HG03039 (cell line): Measurements from ENCODE around the gene AK2.
"Not testable (repeated sequence)": the region's sequence is repeated elsewhere in the genome, so short reads cannot be mapped to it uniquely, and the experiment has no call there.

Experiments
- ATAC-seq: cut with Tn5 transposase; IDR thresholded peaks from one replicate; pipeline ENCODE4 v1.9.1; 2021; ENCODE audit warnings: mild to moderate bottlenecking, moderate library complexity; ENCODE audit not compliant: unreplicated experiment

Gene AK2

DNA sequence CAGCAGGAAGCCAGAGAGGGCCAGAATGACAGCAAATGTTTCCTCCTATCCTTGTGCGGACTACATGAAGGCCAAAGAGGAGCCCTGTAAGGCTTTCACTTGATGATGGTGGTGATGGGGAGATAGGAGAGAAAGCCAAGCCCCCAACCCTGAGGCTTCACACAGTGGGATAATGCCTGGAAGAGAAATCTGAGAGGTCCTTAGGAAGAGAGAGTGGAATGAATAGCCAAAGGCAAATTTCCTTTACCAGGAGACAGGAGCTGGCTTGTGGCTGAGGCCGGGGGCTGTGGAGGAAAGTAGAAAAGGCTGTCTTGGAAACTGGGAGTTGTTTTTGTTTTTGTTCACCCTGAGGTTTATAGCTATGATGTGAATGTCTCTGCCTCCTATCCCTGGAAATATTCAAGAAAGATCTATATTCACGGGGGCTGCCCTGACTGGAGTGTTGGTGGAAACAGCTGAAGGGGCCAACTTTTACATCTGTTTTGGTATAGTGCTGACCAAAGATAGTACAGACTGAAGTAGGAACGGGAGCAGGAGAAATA, 59.1 kb downstream of the AK2 start:
- ATAC-seq = no peak

DNA sequence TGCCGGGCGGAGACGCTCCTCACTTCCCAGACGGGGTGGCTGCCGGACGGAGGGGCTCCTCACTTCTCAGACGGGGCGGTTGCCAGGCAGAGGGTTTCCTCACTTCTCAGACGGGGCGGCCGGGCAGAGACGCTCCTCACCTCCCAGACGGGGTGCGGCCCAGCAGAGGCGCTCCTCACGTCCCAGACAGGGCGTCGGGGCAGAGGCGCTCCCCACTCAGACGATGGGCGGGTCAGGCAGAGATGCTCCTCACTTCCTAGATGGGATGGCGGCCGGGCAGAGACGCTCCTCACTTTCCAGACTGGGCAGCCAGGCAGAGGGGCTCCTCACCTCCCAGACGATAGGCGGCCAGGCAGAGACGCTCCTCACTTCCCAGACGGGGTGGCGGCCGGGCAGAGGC, 61.6 kb downstream of the AK2 start:
- not testable (repeated sequence) for ATAC-seq

DNA sequence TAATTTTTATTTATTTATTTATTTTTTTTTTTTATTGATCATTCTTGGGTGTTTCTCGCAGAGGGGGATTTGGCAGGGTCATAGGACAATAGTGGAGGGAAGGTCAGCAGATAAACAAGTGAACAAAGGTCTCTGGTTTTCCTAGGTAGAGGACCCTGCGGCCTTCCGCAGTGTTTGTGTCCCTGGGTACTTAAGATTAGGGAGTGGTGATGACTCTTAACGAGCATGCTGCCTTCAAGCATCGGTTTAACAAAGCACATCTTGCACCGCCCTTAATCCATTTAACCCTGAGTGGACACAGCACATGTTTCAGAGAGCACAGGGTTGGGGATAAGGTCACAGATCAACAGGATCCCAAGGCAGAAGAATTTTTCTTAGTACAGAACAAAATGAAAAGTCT, 63.2 kb downstream of the AK2 start:
- not testable (repeated sequence) for ATAC-seq

DNA sequence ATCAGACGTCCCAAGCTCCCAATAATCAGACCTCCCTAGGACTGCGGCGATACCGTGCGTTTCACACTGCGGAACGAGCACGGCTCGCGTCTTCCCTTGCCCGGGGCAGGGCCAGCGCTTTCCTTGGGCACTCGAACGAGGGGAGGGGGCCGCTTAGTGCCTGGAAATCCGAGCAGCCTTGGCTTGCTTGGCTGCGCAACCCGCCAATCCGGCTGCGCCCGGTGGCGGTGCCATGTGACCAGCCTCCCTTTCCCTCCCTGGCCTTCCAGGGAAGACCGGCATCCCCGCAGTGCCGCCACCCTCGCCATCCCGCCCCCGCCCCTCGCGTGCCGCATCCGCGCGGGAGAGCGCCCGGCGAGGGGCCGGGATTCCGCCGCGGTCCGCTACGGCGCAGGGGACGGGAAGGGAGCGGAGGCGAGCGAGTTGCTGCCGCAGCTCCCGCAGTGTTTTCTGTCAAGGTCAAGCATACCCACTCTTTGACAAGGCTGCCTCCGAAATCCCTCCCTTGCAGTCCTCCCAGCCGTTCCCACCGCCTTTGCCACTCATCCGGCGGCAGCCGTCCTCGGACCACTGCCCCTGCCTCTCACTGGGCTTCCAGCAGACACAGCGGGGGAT, 63.8 kb downstream of the AK2 start:
- ATAC-seq = no peak

DNA sequence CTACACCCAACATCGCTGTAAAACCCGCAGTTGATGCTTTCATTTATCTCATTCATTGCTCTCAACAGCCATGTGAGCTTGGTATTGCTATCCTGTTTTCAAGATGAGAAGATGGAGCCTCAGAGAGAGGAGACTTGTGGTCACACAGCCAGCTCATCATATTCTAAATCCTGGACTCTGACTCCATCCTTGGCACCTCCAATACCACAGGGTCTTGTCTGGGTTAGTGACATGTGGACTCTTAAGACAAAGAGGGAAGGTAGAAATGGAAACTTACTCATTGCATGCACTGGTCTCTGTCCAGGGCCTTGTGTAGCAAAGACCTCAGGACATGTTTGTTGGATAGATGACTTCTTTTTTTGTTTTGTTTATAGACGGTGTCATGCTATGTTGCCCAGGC, 65.1 kb downstream of the AK2 start:
- no peak for ATAC-seq

DNA sequence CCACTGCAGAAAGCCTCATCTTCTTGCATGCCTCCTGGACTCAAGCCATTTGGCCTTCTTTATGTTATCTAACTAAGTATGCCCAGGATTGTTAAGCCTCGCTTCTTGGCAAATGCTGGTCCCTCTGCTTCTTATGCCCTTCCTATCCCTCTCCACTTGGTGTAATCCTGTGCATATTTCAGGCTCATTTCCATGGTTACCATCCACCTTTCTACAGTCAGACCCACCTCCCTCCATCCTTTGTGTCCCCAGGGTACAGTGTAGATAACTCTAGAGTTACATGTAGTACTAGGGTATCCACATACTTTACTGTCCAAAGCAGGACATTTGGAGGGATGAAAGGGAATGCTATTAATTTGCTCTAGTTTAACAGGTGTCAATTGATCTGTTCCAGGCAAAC, 65.5 kb downstream of the AK2 start:
- ATAC-seq = no peak

DNA sequence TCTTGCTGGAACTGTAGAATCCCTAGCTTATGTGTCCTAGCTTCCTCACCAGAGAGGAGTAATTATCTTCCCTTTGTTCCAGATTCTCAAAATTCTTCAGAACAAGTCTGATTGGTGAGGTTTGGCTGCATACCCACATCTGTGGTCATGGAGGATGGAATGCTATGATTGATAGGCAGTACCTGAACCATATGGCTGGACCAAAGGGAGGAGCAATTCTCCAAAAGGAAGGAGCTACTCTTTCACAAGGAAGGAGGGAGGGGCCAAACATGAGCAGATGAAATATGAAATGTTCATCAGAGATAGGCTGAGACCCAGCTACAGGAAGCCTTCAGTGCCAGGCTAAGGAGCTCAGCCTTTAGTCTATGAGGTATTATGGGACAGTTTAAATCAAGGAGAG, 67.1 kb downstream of the AK2 start:
- no peak for ATAC-seq

DNA sequence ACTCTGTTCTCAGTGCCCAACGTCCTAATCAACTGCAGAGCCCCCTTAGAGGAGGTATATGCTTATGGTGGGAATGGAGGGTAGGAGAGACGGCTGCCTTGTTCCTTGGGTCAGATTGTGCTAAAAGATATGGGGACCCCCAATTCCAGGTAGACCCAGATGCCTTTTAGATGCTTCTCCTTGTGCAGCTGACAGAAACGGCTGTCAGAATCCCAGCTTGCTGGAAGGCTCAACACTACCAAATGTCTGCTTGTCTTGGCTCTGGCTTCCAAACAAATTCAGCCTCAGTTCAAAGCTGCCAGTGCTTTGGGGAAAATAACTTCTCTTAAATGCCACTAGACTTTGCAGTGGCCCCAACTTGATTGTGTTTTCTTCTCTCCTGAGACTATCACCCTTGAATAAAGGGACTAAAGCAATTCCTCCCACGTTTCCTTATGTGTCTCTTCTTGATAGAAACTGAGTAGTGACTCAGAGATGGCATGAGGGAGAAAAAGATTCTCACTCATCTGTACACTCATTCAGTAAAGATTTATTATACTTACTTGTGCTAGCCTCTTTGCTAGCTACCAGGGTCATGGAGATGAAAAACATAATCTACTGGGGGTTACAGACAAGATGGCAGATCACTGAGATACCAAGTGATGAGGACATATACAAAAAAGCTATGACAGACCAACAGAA, 68.7 kb downstream of the AK2 start:
- ATAC-seq = no peak

DNA sequence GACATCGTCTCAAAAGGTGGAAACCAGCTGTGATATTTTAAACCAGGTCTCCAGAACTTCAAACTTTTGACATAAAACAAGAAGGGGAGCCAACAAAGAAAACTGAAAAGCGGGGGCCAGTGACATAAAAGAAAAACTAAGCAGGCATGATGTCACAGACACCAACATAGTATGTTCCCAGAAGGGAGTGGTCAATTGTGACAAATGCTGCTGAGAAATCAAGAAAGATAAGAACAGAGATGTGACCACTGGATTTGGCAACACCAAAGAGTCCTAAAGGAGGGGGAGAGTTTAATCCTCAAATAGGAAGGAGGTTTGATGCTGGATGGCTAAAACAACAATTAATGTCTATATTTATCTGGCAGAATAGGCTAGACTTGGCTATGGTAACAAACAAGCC, 69.8 kb downstream of the AK2 start:
- no peak for ATAC-seq

DNA sequence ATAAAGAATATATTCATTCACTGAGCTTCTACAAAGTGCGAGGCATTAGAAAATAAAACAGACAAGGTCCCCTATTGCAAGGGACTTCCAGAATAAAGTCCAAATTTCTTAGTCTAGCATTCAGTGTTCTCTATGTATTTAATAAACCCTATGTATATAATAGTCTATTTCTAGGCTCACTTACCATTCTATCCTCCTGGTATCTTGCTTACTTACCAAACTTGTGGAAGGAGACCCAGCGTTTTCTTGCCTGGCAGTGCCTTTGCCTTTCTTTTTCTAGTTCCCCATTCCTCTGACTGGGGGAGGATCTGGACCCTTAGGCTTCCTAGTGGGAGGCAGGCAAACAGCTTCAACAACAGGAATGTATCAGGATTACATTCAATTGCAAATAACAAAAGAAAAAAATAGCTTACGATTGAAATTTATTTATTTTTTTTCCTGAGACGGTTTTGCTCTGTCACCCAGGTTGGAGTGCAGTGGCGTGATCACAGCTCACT, 71.4 kb downstream of the AK2 start:
- no peak for ATAC-seq

DNA sequence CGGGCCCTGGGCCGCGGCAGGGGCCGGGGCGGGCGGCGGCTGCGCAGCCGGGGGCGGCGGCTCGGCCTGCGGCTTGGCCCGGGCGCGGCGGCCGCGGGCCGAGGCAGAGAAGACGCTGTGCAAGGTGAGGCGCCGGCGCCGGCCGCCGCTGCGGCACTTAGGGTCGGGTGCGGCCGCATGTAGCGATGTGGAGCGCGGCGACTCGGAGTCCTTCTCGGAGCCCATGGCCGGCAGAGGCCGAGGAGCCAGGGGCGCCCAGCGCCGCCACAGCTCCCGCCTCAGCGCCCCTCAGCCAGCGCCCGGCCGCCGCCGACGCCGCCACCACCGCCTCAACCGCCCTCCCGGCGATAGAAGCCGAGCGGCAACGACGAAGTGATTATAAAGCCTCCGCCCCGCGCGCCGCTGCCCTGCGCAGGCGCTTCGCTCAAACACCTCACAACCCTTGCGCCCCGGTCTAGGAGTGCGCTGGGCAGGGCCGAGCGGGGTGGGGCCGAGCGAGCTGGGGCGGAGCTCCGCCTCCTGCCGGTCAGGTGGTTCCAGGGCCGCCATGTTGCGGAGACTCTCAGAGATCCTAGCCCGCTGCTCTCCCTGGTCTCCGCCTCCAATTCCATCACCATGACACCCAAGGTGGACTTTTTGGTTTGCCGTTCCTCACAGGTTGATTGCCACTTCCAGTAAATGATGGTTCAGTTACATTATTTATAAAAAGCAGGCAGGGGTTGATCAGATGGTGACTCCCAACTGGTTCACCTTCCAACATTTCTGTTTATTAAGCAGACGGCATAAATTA, 72.0 kb downstream of the AK2 start, which contains the start of gene RNF19B:
Gene RNF19B, minus strand, starts transcription at position 349 of the 790 bp plus-strand sequence. Its CDS starts 124 bp downstream, at position 225.
- ATAC-seq = peak; percentile 85

DNA sequence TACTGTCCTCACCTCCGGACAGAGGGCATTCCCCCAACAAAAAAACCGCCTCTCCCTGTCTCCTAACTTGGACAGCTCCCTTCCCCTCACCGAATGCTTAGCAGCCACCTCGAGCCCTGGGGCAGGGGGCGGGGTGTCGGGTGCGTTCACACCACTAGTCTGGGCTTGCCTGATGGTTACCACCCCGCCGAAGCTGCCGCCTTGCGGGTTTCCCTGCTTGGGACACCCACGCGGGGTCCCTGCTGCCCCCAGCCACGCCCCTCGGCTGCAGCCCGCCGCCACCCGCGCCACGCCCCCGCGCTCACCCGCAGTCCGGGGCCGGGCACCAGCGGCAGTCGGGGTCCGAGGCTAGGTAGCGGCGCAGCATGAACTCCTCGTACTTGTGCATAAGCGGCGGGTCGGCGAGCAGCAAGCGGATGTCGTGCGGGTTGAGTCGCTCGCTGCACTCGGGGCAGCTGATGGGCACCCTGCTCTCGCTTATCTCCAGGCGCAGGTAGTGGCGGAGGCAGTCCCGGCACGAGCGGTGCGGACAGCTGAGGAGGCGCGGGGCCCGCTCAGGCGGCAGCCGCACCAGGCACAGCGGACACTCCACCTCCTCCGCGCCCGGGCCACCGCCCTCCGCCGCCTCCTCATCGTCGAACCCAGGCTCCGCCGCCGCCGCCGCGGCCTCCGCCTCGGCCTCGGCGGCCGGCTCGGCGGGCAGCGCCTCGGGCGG, 72.8 kb downstream of the AK2 start:
- peak; percentile 31 for ATAC-seq

DNA sequence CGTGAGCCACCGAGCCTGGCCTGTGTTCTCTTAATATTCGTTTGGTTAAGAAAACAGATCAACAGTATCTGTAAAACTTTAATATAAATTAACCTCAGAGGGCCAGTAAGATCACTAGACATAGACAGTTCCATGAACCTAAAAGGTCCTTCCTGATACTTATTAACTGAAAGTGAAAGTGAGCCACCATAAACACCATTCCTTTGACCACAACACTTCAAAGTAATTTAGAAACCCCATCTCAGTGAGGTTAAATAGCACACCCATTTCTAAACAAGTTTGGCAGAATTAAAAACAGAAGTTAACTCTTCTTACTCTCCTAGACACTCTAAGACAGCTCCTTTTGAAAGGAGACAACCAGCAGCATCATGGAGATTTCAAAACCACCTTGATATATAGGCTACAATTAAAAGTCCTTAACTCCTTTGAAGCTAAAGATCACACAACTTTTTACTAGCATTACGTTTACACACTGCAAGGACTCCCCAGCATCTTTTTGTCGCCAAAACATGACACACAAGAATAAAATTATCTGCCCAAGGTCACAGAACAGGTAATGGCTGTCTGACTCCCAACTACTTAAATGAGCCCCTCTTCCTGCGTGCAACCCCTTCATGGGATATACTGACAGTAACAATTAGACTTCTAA, 74.3 kb downstream of the AK2 start:
- no peak for ATAC-seq

DNA sequence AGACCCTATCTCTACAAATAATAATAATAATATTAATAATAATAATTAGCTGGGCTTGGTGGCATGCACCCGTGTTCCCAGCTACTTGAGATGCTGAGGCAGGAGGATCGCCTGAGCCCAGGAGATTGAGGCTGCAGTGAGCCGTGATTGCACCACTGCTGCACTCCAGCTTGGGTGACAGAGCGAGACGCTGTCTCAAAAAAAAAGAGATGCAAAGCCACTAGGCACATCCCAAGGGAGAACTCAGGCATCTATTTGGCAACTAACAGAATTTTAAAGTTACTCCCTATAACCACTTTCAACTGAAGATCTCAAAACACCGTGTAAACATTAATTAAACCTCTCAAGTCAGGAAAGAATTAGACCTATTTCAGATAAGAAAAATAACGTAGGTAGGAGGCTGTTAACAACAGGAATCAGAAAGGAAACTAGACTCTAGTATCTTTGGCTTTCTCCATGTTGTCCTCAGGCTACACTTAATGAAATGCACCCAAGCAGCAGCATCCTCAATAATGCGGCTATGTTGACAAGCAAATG, 75.8 kb downstream of the AK2 start:
- no peak for ATAC-seq

DNA sequence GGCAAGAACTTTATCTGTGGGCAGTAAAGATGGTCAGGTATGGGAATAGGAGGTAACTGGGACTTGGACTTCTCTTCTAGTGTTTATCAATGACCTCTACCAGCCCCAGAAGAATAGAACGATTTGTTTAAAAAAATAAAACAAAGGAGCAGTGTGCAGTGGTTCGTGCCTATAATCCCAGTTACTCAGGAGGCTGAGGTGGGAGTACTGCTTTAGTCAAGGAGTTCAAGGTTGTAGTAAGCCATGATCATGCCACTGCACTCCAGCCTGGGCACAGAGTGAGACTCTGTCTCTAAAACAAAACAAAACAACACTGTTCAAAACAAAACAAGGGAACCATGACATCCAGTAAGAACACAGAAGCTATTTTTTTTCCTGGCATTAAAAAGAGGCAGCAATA, 76.3 kb downstream of the AK2 start:
- no peak for ATAC-seq

DNA sequence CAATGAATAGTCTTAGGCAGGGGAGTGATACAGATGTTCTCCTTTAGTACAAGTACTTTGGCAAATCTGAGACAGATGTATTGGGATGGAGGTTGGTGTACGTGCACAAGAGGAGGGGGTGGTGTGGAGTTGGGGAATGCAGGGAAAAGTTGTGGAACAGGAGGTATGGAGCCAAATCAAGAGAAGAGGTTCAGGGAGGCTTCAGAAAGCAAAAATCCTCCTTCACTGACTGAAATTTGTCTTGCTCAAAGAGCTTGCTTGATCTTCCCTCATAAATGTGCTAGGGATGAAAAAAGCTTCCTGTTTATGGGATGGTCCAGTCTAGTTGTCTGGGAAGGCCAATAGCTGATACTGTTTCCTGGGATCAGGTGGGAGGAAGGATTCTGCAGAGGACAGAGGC, 77.9 kb downstream of the AK2 start:
- ATAC-seq = no peak
